Body of pancreas (tissue), 4 donors: ENCODE results near the gene IGF1R. TPM values are rescaled to one million over a fixed set of nuclear protein-coding genes. Genes with fewer than 3 reads are reported as not detected.

Source experiments
- ATAC-seq: fragments of 150-250 bp; one replicate; pipeline ENCODE4 v1.9.1; 2016
- DNase-seq, 4 donors: peaks; one replicate each; pipeline ENCODE4 v3.0.0-alpha.2; 2019
- H3K27ac ChIP-seq, 4 donors: fragments of 200-600 bp; sonication (generic); 1 replicate in 3 of 4; 2 replicates in 1 of 4; pipeline versions ENCODE4 v1.5.1 to v1.6.1; 2016 to 2019; ENCODE audit warnings: mild to moderate bottlenecking in 1 of 4, mixed read lengths in 1 of 4, moderate library complexity in 1 of 4
- H3K27me3 ChIP-seq, 2 donors: fragments of 200-600 bp; sonication (generic); one replicate each; pipeline ENCODE4 v1.6.0; 2016; ENCODE audit warnings: mild to moderate bottlenecking in 1 of 2
- H3K36me3 ChIP-seq, 2 donors: fragments of 200-600 bp; sonication (generic); replicated peaks in 1 of 2; 2 replicates each; pipeline ENCODE4 v1.5.1; 2016; ENCODE audit warnings: low read depth in 2 of 2; ENCODE audit not compliant: insufficient read depth in 1 of 2
- H3K4me1 ChIP-seq: fragments of 200-600 bp; sonication (generic); one replicate; pipeline ENCODE4 v1.6.0; 2016
- H3K4me3 ChIP-seq, 2 donors: fragments of 200-600 bp; sonication (generic); 1 replicate in 1 of 2; 2 replicates in 1 of 2; pipeline ENCODE4 v1.5.1; 2016 to 2019
- H3K9me3 ChIP-seq, 3 donors: fragments of 200-600 bp; sonication (generic); 1 replicate in 2 of 3; 2 replicates in 1 of 3; pipeline ENCODE4 v1.5.1; 2016
- POLR2A ChIP-seq, 3 donors: fragments of 450-650 bp; IDR thresholded peaks; one replicate each; pipeline ENCODE4 v1.6.1; 2016; ENCODE audit warnings: antibody characterized with exemption in 3 of 3, mild to moderate bottlenecking in 2 of 3
- WGBS, 2 donors: methylation state at CpG; one replicate each; pipeline ENCODE4 v1.1.5; 2017; 5-methylcytosine and 5-hydroxymethylcytosine counted together
- intact Hi-C: fragments of 100-400 bp; cut with DNase I; formaldehyde crosslinking; loops from one replicate; pipeline ENCODE4 v1.15.1; 2023
- total RNA-seq, 2 donors: library from RNA; depleted of rRNA; stranded (reverse); fragments of >200 nt; gene quantifications; one replicate each; pipeline ENCODE4 v1.1.0, GENCODE V29; 2016
- TF ChIP-seq, protein P1 (sequence below), 7 experiments: fragments of 450-650 bp in 4 of 7; fragments of 200-600 bp in 3 of 7; sonication (generic) in 3 of 7; IDR thresholded peaks; one replicate each; pipeline ENCODE4 v1.5.1; 2016 to 2019; ENCODE audit warnings: antibody characterized with exemption in 7 of 7

IGF1R gene
- total RNA-seq, 2 donors from 2014 or later, result 34.8 to 55.7 TPM

GRCh38 chr15:98905963-98906711, 257.8 kb downstream of the IGF1R start:
- Histone ChIP-seq H3K27ac (peak overlapping the region in 2 of 4 donors; percentile 4 to 11), H3K4me1 (peaks cover 23% of the 10 kb centered on the region)

GRCh38 chr15:98906712-98907083, 258.4 kb downstream of the IGF1R start:
- DNase-seq, result peak in 3 of 4 donors; percentile 50 to 78 (median 63)
- intact Hi-C loops, result no loop called here
- no peak for ATAC-seq
- 31 to 44% methylated on average over 4 to 6 of the region's 6 CpGs for WGBS, 2 donors
- Histone ChIP-seq H3K4me3 (no peak overlapping the region), H3K9me3 (no peaks in the 10 kb centered on the region), H3K4me1 (peaks cover 23% of the 10 kb centered on the region), H3K27ac (peak overlapping the region in 1 of 4 donors; percentile 4), H3K27me3 (no peaks in the 10 kb centered on the region), H3K36me3 (peaks cover 0 to 4% of the 10 kb centered on the region in 2 donors)
- TF ChIP-seq, protein P1, sequence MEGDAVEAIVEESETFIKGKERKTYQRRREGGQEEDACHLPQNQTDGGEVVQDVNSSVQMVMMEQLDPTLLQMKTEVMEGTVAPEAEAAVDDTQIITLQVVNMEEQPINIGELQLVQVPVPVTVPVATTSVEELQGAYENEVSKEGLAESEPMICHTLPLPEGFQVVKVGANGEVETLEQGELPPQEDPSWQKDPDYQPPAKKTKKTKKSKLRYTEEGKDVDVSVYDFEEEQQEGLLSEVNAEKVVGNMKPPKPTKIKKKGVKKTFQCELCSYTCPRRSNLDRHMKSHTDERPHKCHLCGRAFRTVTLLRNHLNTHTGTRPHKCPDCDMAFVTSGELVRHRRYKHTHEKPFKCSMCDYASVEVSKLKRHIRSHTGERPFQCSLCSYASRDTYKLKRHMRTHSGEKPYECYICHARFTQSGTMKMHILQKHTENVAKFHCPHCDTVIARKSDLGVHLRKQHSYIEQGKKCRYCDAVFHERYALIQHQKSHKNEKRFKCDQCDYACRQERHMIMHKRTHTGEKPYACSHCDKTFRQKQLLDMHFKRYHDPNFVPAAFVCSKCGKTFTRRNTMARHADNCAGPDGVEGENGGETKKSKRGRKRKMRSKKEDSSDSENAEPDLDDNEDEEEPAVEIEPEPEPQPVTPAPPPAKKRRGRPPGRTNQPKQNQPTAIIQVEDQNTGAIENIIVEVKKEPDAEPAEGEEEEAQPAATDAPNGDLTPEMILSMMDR (IDR thresholded peaks at IDR 0.05), result no peak
- no peak for TF ChIP-seq POLR2A (IDR thresholded peaks at IDR 0.05)

More at GRCh38 chr15:98905963-98906711, 257.8 kb downstream of the IGF1R start:
- Histone ChIP-seq H3K9me3 (no peaks in the 10 kb centered on the region), H3K4me3 (no peak overlapping the region), H3K27me3 (no peaks in the 10 kb centered on the region), H3K36me3 (peaks cover 0 to 2% of the 10 kb centered on the region in 2 donors)
- no peak for ATAC-seq
- WGBS, 2 donors, result 68 to 69% methylated on average over 7 of the region's 7 CpGs
- no peak for DNase-seq
- intact Hi-C loops, result no loop called here
- no peak for TF ChIP-seq POLR2A (IDR thresholded peaks at IDR 0.05)
- TF ChIP-seq, protein P1 (IDR thresholded peaks at IDR 0.05), result no peak

DNA sequence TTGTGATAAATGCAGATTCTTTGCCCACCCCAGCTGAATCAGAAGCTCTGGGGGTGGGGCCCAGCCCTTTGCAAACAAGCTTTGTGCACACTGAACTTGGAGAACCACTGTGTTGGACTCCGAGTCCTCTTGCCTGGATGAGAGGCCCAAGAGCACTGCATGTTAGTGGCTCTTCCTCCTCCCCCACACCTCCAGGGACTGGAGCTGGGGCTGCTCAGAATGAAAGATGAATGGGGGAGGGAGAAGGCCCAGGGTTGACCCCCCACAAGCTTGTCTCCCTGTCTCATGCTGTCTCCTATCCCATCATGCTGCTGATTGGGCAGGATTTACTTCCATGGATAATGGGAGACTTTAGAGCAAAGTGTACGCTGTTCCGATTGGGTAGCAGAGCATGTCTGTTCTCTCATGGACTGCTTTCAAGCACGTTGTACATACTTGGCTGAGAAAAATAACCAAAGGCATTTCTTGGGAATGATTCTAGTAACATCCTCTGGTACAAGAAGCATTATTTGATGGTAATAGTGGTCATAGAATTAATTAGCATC, 259.7 kb downstream of the IGF1R start:
- Histone ChIP-seq H3K27ac (no peak overlapping the region), H3K36me3 (peaks cover 0 to 5% of the 10 kb centered on the region in 2 donors), H3K4me3 (no peak overlapping the region), H3K4me1 (peaks cover 16% of the 10 kb centered on the region), H3K9me3 (no peaks in the 10 kb centered on the region), H3K27me3 (no peaks in the 10 kb centered on the region)
- TF ChIP-seq POLR2A (IDR thresholded peaks at IDR 0.05), result no peak
- TF ChIP-seq, protein P1 (IDR thresholded peaks at IDR 0.05), result no peak
- ATAC-seq (no peak), DNase-seq (no peak)
- intact Hi-C loops, result no loop called here
- 92 to 96% methylated on average over 4 of the region's 4 CpGs for WGBS, 2 donors

DNA sequence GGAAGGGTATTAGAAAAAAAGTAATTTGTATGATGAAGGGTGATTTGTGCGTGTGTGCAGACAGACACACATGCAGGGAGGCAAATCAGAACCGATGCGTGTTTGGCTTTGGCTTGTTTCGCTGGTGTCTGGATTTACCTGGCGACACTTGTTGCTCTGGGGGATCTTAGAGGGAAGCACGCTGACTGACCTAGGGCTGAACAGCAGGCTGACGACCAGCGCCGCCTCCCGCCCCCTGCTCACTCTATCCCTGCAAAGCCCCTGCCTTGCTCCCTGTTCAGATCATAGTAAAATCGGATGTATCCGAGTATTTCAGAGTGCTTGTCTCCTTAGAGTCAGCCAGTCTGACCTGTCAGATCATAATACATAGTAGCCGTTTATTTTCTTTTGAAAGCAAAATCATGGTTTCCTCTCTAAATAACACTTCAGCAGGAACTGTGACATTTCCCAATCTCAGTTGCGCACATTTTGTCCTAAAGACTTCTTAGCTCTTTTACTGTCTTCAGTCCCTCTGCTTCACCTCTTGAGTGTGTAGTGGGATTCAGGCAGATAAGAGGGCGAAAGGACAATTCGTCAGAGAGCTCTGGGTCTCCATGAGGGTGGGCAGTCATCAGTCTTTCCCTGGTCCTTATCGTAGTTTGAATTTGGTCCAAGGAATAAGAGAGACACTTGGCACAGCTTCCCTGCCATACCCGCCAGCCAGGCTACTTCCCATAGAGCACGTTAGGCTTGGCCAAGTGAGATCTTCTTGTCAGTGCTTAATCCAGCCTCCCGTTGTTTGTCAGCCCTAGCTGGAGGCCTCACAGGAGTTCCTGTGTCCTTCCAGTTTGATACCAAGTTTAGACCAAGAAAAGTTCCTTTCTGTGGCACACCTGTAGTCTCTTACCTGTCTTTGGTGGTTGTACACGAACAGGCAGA, 261.9 kb downstream of the IGF1R start:
- peaks cover 0 to 9% of the 10 kb centered on the region in 2 donors for H3K36me3 ChIP-seq
- WGBS, 2 donors, result 81 to 82% methylated on average over 19 to 21 of the region's 21 CpGs

More for the DNA sequence above, 261.9 kb downstream of the IGF1R start:
- ATAC-seq (no peak), DNase-seq (no peak)
- no peak overlapping the region for H3K27ac ChIP-seq
- no peak overlapping the region for H3K4me3 ChIP-seq
- no peaks in the 10 kb centered on the region for H3K9me3 ChIP-seq
- intact Hi-C loops, result no loop called here
- no peaks in the 10 kb centered on the region for H3K27me3 ChIP-seq
- no peak for TF ChIP-seq POLR2A (IDR thresholded peaks at IDR 0.05)
- TF ChIP-seq, protein P1 (IDR thresholded peaks at IDR 0.05), result no peak
- peaks cover 25% of the 10 kb centered on the region for H3K4me1 ChIP-seq
